Head of caudate nucleus (tissue), 42 donors: Measurements from ENCODE around the gene CYP46A1.
A peak's percentile ranks its signal among the peaks of the same experiment; 100 is the strongest.

Experiments
- DNase-seq, 42 donors: peaks; one replicate each; pipeline versions ENCODE4 v3.0.0 to v3.0.0-alpha.2; 2020 to 2021; ENCODE audit warnings: mixed read lengths in 7 of 42
- intact Hi-C: fragments of 100-400 bp; cut with DNase I; formaldehyde crosslinking; loops from one replicate; pipeline ENCODE4 v1.15.0; 2022

CYP46A1 gene

GRCh38 chr14:99699861-99700260 is 15.8 kb downstream of the CYP46A1 start:
- intact Hi-C loops = no loop called here
- DNase-seq = no peak

- intact Hi-C loops = no loop called here
- DNase-seq = no peak
Measured at GRCh38 chr14:99700379-99700778, 16.3 kb downstream of the CYP46A1 start.

GRCh38 chr14:99701260-99701659 is 17.2 kb downstream of the CYP46A1 start:
- DNase-seq = no peak

GRCh38 chr14:99702115-99702514 is 18.0 kb downstream of the CYP46A1 start:
- intact Hi-C loops = no loop called here
- no peak for DNase-seq

More at GRCh38 chr14:99701260-99701659, 17.2 kb downstream of the CYP46A1 start:
- intact Hi-C loops = no loop called here

GRCh38 chr14:99703381-99703780 is 19.3 kb downstream of the CYP46A1 start:
- intact Hi-C loops = no loop called here
- DNase-seq = no peak

GRCh38 chr14:99704037-99704436 is 19.9 kb downstream of the CYP46A1 start:
- intact Hi-C loops = no loop called here
- no peak for DNase-seq

- intact Hi-C loops = no loop called here
- peak in 1 of 42 donors; percentile 8 for DNase-seq
Measured at GRCh38 chr14:99706107-99706900, 22.2 kb downstream of the CYP46A1 start.

- intact Hi-C loops = no loop called here
- DNase-seq = peak in 2 of 42 donors; percentile 16 to 18
Measured at GRCh38 chr14:99707420-99707819, 23.3 kb downstream of the CYP46A1 start.

- peak in 2 of 42 donors; percentile 24 to 31 for DNase-seq
- intact Hi-C loops = no loop called here
Measured at GRCh38 chr14:99707921-99708320, 23.8 kb downstream of the CYP46A1 start.

- peak in 1 of 42 donors; percentile 21 for DNase-seq
- intact Hi-C loops = no loop called here
Measured at GRCh38 chr14:99708449-99708848, 24.4 kb downstream of the CYP46A1 start.

GRCh38 chr14:99713972-99714371 is 29.9 kb downstream of the CYP46A1 start:
- intact Hi-C loops = no loop called here
- no peak for DNase-seq

GRCh38 chr14:99715266-99716000 is 31.3 kb downstream of the CYP46A1 start:
- intact Hi-C loops = no loop called here
- peak in 4 of 42 donors; percentile 5 to 42 (median 32) for DNase-seq

- peak in 4 of 42 donors; percentile 5 to 34 (median 18) for DNase-seq
- intact Hi-C loops = no loop called here
Measured at GRCh38 chr14:99716091-99716849, 32.2 kb downstream of the CYP46A1 start.

- intact Hi-C loops = no loop called here
- peak in 5 of 42 donors; percentile 4 to 34 (median 26) for DNase-seq
Measured at GRCh38 chr14:99716850-99717681, 33.0 kb downstream of the CYP46A1 start.

GRCh38 chr14:99717682-99718013 is 33.5 kb downstream of the CYP46A1 start:
- intact Hi-C loops = no loop called here
- peak in 2 of 42 donors; percentile 4 to 5 for DNase-seq

GRCh38 chr14:99718031-99718810 is 34.1 kb downstream of the CYP46A1 start:
- intact Hi-C loops = no loop called here
- DNase-seq = peak in 13 of 42 donors; percentile 17 to 63 (median 49)

GRCh38 chr14:99718811-99719192 is 34.7 kb downstream of the CYP46A1 start:
- intact Hi-C loops = no loop called here
- peak in 31 of 42 donors; percentile 37 to 84 (median 62) for DNase-seq
